SIG-M5 treated with dmso at 0.1 percent for 504 hours (cell line): Measurements from ENCODE around the gene TESK2.

Source experiments
- DNase-seq: peaks from one replicate; lab custom pipeline; 2025; ENCODE audit not compliant: unreplicated experiment; lab: John Stamatoyannopoulos, UW

The TESK2 gene

DNA sequence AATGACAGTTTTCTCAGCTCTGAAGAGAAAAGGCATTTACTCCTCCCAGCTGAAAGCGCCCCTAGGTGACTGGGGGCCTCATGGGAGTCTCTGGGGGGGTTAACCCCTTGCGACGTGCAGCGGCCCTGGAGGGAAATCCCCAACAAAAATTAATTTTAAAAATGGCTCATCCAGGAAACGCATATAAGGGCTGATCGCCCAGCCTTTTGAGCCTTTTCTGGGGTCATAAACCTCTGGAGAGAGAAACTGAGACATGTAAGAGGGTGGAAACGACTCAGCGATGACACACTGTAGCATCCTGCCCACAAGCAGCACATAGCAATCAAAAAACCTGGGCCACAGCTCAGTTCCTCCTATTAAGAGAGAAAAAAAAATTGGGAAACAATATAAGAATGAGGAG is 184.6 kb downstream of the TESK2 start:
- peak; percentile 7 for DNase-seq

DNA sequence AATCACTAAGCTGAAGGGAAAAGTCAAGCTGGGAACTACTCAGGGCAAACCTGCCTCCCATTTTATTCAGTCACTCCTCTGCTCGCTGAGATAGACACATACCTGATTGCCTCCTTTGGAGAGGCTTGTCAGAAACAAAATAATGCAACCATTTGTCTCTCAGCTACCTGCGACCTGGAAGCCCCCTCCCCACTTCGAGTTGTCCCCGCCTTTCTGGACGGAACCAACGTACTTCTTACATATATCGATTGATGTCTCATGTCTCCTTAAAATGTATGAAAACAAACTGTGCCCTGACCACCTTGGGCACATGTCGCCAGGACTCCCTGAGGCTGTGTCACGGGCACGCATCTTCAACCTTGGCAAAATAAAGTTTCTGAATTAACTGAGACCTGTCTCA is 185.7 kb downstream of the TESK2 start:
- no peak for DNase-seq

DNA sequence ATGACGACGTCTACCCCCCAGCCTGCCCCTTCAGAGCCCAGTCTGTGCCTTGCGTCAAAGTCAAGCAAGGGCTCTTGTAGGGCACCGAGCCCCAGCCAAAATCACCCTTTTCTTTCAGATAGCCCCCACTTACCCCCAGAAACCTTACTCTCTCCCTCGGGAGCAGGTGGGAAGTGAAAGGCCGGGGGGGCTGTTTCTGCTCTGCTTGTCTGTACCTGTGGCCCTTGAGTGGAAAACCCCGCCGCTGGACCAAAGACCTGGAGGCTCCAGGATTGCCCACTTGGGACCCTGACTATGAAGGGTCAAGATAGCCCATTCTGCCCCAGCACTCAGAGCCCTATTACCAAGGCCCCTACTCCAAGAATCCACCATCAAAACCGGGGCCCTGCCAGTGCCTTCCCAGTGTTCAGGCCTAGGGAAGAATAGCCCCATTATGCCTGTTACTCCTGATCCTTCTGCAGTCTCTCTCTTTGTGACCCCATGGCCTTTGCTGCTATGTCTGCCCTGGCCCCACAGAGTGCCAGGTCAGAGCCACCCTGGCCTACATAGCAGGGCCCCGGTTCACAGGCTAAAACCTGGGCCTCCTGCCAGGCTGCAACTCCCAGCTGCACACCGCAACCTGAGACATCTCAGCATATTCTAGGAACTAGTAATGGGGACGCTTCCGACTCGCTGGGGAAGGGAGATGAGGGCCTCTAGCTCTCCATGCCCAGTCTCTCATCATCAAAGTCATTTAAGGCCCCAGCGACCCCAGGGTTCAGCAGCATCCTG is 186.5 kb downstream of the TESK2 start:
- DNase-seq, result no peak

DNA sequence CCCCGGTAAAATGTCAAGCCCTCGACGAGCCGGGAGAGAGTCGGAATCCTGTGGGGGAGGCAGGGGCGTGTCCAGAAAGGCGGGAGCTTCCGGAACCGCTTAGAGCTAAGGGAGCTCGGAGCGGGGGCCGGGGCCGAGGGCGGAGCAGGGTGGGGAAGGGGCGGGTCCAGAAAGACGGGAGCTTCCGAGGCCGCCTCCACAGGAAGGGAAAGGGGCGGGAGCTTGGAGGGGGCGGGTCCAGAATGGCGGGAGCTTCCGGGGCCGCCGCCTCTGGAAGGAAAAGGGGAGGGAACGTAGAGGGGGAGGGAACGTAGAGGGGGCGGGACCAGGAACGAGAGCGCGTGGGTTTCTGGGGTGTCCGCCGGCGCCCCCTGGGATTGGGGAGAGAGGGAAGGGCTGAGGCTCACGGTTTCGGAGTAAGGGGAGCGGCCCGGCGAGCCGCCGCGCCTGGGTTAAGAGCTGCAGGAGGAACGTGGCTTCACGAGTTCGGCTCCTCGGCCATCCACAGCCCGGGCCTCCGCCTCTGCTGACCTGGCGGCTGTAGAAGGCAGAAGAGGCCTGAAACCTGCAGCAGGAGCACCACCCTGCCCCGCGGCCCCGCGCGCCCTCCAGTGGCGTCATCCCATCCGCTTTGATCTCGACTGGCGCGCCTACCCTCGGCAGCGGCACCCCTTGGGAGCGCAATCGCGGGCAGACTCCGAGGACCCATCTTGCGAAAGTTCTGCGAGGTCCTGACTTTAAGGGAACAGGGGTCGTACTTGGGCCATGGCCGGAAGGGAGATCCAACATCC is 187.2 kb downstream of the TESK2 start:
- peak; percentile 94 for DNase-seq

DNA sequence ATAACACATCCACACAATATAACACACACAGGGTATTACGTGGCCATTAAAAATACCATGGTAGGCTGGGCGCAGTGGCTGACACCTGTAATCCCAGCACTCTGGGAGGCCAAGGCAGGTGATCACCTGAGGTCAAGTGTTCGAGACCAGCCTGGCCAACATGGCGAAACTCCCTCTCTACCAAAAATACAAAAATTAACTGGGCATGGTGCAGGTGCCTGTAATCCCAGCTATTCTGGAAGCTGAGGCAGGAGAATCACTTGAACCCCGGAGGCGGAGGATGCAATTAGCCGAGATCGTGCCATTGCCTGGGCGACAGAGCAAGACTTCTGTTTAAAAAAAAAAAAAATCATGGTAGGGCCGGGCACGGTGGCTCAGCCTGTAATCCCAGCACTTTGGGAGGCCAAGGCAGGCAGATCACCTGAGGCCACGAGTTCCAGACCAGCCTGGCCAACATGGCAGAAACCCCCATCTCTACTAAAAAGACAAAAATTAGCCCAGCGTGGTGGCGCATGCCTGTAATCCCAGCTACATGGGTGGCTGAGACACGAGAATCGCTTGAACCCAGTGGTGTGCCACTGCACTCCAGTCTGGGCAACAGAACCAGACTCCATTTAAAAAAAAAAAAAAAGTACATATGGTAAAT is 188.3 kb downstream of the TESK2 start:
- DNase-seq, result no peak

DNA sequence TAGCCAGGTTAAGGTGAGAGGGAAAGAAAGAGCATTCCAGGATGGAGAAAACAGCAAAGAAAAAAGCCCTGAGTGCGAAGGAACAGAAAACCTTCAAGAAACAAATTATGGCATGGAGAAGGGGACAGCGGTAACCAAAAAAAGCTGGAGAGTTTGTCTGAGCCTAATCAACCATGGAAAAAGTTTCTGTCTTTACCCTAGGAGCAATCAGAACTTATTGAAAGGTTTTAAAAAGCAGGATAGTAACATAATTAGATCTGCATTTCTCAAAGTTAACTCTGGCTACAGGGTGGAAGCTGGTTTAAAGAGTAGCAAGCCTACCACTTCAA is 190.3 kb downstream of the TESK2 start:
- DNase-seq, result no peak

DNA sequence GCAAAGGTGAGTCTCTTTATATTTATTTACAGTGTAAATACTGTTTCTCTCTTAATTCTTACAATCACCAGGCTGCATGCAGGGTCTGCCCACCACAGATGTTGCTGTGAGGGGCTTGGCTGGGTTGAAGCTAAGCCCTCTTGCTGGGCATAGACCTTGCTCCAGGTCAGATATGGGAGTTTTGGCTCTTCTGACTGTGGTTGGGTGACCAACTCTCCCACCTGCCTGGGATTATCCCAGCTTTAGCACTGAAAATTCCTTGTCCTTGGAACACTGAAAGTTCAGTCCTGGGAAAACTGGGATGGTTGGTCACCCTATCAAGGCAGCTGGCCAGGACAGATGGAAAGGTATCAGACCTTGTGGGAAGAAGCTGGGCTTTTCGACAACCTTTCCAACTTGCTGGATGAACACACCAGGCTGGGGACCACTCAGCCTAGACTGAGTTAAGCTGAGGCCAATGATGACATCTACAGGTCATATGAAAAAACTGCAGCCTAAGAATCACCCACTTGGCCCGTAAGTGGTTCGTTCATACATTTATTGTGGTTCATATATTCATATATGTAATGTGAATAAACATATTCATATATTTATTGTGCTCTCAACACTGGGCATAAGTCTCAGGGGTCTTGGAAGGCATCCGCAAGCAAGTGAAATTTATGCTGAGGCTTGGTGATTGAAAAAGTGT is 190.8 kb downstream of the TESK2 start:
- DNase-seq, result peak; percentile 64

DNA sequence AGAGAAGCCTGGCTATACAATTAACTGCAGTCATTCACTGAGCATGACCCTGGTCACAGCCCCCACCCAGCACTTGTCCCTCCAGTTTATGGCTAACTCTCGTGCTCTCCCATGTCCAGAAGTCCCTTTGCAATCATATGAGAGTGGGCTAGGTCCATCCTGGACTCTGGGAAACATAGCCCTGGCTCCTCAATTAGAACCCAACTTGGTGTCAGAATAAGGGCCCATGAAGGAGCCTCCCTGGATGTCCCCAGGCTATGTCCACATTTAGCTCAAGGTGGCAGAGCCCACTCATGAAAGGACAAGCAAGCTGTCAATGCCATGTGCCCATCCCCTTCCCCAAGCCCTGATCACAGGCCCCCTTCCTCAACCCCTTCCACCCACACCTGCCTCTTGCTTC is 191.7 kb downstream of the TESK2 start:
- no peak for DNase-seq

DNA sequence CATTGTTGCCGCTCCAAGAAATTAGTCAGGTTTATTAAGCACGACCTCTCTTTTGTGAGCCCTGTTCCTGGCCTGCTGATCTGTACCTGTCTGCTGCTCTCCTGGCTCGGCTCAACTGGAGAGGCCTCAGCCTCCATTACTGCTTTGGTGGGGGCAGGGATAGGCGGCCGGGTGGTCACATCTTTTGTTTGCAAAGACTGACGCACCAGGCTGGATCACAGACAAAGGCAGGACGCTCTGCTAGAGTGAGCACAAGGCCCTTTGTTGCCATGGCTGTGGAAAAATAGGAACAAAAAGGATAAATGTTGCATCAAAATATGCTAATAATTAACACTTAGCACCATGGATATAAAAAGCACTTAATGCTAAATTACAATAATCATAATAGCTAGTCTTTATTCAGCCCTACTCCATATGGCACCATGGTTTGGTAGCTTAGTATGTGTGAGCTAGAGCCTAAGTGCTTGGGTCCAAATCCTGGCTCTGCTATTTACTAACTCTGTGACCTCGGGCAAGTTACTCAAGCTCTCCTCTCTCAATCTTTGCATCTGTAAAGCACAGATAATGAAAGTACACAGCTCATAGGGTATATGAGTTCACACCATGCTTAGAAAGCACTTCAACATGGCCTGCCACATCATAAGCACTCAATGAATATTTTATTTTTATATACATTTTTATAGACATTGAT is 193.2 kb downstream of the TESK2 start:
- DNase-seq, result no peak
